GM10248 (cell line): Measurements from ENCODE around the gene HOXB9.

ENCODE experiments used
- CTCF ChIA-PET: fragments of 300-600 bp; sonication (Branson Sonifier 250); formaldehyde crosslinking; extraction: SDS; loops from one replicate; lab custom pipeline; 2021; ENCODE audit warnings: antibody characterized with exemption; lab: Yijun Ruan, JAX
- POLR2A ChIA-PET: fragments of 350-650 bp; sonication (Branson Sonifier 250); formaldehyde crosslinking; extraction: SDS; loops from one replicate; lab custom pipeline; 2020; ENCODE audit warnings: antibody characterized with exemption; lab: Yijun Ruan, JAX
- DNase-seq: peaks from one replicate; pipeline ENCODE4 v3.0.0; 2012; ENCODE audit errors: extremely low spot score
- TF ChIP-seq, protein P1 (sequence below): IDR thresholded peaks from 2 replicates; pipeline ENCODE4 v1.5.1; 2012; ENCODE audit warnings: mild to moderate bottlenecking, low read depth; ENCODE audit errors: extremely low read depth, missing control alignments, control extremely low read depth

Gene HOXB9

DNA sequence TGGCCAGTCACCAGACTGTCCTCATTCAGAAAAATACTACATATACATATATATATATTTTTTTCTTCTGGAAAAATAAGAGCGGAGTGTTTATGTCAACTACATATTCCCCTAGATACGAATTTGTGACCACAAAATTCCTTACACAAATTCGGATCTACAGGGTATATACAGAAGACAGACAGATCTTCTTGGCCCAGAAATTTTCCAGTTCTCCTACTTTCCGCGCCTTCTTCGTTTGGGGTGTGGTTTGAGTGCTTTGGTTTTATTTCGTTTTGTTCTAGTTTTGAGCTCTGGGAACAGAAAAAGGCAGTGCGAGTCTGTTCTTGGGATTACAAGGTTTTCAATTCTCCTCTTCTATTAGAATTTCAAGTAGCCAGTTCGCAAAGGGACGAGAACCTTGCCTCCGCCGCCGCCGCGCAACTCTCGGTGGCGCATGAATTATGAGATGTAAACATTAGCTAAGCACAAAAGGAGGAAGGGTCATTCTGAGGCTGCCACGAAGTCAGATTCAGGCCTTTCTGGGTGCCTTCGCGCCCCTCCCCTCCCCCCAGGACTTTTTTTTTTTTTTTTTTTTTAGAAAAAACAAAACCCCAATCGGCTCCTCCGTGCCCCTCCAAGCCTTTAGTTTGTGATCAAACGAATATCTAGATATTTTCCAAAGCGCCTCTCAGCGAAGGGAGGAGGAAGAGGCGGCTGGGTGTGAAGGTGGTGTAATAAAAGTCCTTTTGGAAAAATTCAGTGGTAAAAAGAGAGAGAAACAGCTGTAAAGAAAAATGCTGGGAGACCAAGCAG lies 46.2 kb downstream of the HOXB9 start:
- ChIA-PET CTCF (interaction anchor here (3.7 kb wide), 1 partner anchor 8 kb away, joined by 13 read pairs; no protein-coding TSS in a partner anchor), POLR2A (interaction anchor here (0.7 kb wide), 1 partner anchor 537 kb away, joined by 5 read pairs; no protein-coding TSS in a partner anchor)
- TF ChIP-seq, protein P1, sequence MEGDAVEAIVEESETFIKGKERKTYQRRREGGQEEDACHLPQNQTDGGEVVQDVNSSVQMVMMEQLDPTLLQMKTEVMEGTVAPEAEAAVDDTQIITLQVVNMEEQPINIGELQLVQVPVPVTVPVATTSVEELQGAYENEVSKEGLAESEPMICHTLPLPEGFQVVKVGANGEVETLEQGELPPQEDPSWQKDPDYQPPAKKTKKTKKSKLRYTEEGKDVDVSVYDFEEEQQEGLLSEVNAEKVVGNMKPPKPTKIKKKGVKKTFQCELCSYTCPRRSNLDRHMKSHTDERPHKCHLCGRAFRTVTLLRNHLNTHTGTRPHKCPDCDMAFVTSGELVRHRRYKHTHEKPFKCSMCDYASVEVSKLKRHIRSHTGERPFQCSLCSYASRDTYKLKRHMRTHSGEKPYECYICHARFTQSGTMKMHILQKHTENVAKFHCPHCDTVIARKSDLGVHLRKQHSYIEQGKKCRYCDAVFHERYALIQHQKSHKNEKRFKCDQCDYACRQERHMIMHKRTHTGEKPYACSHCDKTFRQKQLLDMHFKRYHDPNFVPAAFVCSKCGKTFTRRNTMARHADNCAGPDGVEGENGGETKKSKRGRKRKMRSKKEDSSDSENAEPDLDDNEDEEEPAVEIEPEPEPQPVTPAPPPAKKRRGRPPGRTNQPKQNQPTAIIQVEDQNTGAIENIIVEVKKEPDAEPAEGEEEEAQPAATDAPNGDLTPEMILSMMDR, result no peak
- DNase-seq, result no peak

DNA sequence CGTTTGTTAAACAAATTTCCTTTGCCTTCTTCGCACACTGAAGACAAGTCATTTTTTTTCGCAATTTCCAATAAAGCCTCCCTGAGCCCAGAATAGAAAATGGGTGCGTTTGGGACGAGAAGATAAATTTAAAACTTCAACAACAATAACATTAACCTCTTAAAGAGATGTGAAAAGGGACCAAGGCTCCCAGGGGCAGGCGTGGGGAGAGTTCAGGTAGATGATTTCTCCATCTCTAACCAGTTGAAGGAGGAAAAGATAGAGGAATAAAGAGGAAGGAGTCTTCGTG lies 46.7 kb downstream of the HOXB9 start:
- DNase-seq, result no peak
- POLR2A ChIA-PET, result interaction anchor here (0.7 kb wide), 1 partner anchor 537 kb away, joined by 5 read pairs; no protein-coding TSS in a partner anchor
- CTCF ChIA-PET, result interaction anchor here (1.2 to 3.7 kb wide), 3 partner anchors 9 to 243 kb away, joined by 3 to 13 read pairs (median 6); no protein-coding TSS in a partner anchor
- TF ChIP-seq, protein P1, result no peak

DNA sequence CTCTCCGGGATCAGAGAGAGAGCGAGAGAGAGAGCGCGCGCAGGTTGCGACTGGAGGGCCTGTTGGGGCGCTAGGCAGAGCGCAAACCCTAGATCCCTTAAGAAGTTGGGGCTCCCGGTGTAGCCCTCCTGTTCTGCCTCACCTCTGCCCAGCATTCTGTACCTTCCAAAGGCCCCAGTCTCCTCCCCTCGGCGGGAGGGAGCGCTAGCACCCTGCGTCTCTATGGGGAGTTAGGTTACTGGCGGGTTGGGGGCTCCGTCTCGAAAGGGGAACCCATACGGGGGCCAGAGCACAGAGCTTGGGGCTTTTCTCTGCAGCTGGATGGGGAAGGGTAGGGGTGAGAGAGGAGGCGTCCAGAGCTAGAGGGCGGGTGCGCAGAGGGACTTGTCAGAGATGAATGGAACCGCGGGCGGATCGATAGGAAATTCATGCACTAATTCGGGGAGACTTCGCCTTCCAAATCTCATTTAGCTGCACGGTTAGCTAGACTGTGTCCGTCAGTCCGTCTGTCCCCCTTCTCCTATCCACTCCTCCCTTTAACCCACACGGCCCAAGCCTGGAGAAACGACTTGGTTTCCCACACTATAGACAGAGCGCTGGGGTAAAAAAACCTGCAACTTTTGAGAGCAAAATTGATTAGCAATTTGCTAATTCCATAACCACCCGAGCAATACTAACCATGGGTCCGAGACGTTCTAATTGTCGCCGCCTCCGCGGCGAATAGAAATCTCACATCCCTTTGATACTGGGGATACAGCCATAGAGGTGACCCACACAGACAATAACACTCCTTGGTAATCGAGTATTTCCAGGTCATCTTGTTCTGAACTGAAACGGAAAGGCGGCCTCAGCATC lies 47.3 kb downstream of the HOXB9 start:
- DNase-seq, result no peak
- ChIA-PET CTCF (interaction anchor here (1.2 to 3.7 kb wide), 4 partner anchors 9 to 243 kb away, joined by 3 to 13 read pairs (median 6); no protein-coding TSS in a partner anchor), POLR2A (no interaction called here)
- TF ChIP-seq, protein P1, result peak; percentile 12

DNA sequence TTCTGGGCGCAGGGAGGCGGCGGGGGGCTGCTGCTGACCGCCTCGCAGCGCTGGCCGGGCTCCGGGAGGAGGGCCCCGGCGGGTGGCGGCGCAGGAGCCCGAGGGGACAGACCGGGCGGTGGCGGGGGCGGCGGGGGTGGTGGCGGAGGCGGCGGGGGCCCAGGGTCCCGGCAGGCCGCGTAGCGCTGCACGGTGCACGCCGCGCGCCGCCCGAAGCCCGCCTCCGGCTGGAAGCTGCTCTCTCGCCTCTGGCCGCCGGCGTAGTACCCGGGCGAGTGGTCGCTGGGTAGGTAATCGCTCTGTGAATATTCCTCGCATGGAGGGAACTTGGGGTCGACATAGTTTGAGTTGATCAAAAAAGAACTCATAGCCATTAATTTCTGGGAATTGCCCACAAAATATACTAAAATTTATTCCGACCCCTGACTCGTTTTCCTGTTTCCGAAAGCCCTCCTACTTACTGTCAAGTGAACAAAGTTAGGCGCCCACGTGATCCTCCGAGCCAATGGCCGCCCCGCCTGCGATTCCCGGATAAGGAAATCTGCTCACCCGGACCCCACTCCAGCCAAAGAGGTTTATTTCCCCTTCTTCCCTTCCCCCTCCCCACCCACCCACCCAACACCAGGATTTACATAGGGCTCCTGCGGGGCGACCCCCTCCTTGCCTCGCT lies 48.1 kb downstream of the HOXB9 start, which contains the start of gene HOXB4:
Gene HOXB4 (minus strand): TSS at position 405 of the 670 bp plus-strand sequence. CDS start 31 bp downstream, at position 374.
- peak; percentile 76 for DNase-seq
- CTCF ChIA-PET, result interaction anchor here (1.2 to 3.7 kb wide), 4 partner anchors 10 to 242 kb away, joined by 3 to 13 read pairs (median 6); no protein-coding TSS in a partner anchor
- POLR2A ChIA-PET, result interaction anchor here (0.7 kb wide), 1 partner anchor 493 kb away, joined by 3 read pairs; no protein-coding TSS in a partner anchor
- TF ChIP-seq, protein P1, result no peak

DNA sequence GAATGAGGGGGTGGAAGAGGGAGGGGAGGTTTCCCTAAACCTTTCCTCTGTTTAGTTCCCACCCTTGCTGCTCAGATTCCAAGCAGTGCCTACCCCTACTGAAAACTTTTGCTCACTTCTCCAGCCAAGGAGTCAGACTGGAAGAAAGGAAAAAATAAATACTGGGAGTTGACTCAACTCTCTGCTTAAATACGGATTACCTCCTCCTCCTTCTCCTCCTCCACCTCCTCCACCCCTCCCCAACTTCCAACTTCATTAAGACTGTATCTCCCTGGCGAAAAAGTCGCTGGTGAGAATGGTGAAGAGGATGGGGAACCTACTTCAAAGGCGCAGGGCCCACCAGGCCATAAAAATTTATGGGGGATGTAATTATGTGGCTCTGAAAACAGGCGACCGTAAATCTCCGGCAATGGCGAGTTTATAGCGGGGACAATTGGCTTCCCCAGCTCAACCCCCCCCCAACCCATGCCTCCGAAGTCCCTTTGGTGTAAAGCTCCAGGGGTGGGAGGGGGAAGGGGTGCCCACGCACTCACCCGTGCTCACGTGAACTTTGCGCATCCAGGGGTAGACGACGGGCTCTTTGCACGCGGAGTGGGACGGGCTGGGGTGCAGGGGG lies 48.7 kb downstream of the HOXB9 start:
- ChIA-PET POLR2A (interaction anchor here (0.7 kb wide), 1 partner anchor 492 kb away, joined by 3 read pairs; no protein-coding TSS in a partner anchor), CTCF (interaction anchor here (1.5 to 3.7 kb wide), 2 partner anchors 10 to 11 kb away, joined by 5 to 13 read pairs; no protein-coding TSS in a partner anchor)
- TF ChIP-seq, protein P1, result no peak
- DNase-seq, result no peak
